IPS-NIHi11 (cell line): ENCODE results near the gene RIC8B.
A peak's percentile ranks its signal among the peaks of the same experiment; 100 is the strongest.

ENCODE experiments used
- DNase-seq: peaks from one replicate; pipeline ENCODE4 v3.0.0; 2012; ENCODE audit warnings: mixed read lengths, low spot score

RIC8B gene

DNA sequence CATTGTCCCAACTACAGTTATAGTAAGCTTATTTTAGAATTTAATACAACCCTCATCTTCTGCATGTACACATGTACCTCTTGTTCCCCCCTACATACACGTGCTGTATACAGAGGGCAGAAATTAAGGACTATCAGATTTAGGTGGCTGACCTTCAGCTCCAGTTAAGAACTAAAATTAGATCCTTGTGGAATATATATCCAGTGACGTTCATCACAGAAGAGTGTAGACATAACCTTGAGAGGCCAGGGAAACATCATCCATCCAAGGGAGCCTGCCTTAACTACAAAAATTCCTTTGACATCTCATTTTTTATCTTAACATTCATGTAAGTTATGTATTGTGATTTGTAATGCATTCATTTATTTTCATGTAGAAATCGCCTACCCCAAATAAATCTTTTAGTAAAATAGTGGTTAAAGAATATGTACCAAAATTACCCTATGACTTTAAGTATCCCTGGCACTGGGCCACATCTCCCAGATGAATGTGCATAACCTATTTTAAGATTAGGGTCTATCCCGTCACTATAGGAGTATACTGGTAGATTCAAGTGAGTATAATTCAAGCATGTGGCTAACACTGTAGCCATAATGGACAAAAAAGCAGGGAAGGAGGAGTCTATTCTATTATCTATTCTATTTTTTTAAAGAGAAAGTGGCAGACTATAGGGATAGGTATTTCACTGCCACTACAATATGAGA, 27.5 kb downstream of the RIC8B start:
- no peak for DNase-seq

GRCh38 chr12:106804668-106805067, 30.2 kb downstream of the RIC8B start:
- no peak for DNase-seq

DNA sequence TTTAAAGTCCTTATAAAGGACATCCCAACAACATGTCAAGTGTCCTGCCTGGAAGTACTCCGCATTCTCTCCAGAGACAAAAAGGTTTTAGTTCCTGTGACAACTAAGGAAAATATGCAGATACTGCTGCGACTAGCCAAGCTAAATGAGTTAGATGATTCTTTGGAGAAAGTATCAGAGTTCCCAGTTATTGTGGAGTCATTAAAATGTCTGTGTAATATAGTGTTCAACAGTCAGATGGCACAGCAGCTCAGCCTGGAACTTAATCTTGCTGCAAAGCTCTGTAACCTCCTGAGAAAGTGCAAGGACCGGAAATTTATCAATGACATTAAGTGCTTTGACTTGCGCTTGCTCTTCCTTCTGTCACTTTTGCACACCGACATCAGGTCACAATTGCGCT, 40.2 kb downstream of the RIC8B start:
- no peak for DNase-seq

DNA sequence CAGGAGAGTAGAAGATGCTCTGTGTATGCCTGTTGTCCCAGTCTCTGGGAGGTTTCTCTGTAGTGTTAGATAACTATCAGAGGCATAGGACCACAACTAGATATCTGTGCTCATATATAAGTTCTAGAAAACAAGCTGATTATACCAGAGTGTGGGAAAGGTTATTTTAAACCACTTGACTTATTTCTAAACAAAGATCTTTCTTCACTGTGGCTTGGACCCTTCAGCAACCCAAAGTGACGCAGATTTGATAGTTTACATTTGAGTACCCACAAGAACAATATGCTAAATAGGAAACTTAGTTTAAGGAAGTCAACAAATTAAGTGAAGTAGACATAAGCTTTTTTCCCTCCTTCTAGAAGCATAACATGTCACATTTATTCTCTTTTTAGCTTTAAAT, 41.3 kb downstream of the RIC8B start:
- no peak for DNase-seq

GRCh38 chr12:106816231-106816630, 41.7 kb downstream of the RIC8B start:
- no peak for DNase-seq

DNA sequence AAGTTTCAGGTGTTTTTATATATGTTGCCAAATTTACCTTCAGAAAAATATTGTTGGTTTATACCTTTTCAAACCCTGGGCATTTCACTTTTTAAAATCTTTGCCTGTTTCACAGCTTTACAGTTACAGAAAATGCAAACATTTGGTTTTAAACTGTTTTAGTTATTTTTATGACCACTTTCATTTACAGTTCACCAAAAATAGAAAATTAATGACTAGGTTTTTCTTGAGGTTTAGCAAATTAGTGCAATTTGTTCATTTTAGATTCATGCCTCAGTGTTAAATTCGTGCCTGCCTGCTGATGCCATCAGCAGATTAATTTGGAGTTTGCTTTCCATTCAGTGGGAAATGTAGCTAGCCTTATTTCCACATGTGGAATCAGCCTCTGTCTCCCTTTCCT, 45.5 kb downstream of the RIC8B start:
- no peak for DNase-seq

- peak; percentile 13 for DNase-seq
These were observed 57.2 kb downstream of the RIC8B start for GRCh38 chr12:106831699-106832098.

GRCh38 chr12:106837782-106838181, 63.3 kb downstream of the RIC8B start:
- no peak for DNase-seq

DNA sequence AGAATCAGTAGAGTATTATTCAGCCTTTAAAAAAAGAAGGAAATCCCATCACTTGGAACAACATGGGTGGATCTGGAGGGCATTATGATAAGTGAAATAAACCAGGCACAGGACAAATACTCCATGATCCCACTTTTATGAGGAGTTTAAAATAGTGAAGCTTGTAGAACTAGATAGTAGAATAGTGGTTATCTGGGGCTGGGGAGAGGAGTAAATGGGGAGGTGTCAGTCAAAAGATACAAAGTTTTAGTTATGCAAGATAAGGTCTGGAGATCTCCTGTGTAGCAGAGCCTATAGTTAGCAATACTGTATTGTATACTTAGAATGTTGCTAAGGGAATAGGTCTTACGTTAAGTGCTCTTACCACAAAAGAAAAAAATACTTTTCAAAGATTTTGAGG, 64.9 kb downstream of the RIC8B start:
- DNase-seq = no peak

GRCh38 chr12:106840243-106840642, 65.8 kb downstream of the RIC8B start:
- peak; percentile 36 for DNase-seq

DNA sequence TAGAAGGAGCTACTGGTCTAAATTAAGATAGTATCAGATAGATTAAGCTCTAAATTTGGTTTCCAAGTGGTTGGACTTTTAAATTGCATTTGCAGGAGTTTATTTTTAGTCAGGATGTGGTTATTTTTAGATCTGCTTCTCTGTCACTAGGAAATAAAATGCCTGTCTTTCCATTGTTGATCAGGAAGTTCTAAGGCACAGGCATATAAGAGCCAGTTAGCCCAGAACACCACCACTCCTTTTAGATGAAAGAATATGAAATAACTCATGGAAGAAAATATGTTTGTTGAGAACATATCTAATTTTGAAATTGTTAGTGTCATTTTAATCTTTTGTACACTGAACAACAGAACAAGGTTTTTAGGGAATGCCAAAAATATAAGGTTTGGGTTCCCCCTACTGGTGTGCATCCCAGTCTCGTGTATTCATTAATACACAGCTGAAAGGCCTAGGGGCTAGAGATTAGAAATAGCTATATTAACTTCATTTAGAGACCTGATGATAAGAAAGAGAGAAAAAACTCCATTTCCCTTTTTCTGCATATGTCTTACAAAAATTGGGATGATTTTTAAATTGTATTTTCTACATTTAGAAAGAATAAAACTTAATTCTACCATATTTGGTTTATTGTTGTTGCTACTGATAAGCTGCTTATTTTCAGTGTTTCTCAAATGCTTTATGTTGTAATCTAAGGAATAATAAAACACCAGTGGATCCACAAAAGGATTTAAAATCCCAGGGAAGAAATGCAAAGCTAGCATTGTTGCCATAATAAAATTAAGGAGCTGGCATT, 67.2 kb downstream of the RIC8B start:
- peak; percentile 34 for DNase-seq

- no peak for DNase-seq
These were observed 71.4 kb downstream of the RIC8B start for GRCh38 chr12:106845902-106846301.

- DNase-seq = no peak
These were observed 73.4 kb downstream of the RIC8B start for GRCh38 chr12:106847861-106848260.

DNA sequence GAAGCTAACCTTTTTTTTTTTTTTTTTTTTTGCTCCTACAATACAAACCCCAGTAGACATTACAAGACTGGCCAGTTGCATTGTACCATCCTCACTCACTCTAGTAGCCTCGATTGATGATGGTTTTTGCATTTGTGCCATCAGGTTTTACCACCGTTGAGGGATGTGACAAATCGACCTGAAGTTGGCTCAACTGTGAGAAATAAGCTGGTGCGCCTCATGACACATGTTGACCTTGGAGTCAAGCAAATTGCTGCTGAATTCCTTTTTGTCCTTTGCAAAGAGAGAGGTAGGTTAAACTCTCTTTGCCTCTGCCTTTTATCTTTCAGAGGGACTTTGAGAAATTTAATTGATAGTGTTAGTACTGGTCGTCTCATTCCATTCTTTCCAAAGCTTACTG, 76.8 kb downstream of the RIC8B start:
- no peak for DNase-seq

- DNase-seq = no peak
These were observed 80.2 kb downstream of the RIC8B start for GRCh38 chr12:106854723-106855122.

DNA sequence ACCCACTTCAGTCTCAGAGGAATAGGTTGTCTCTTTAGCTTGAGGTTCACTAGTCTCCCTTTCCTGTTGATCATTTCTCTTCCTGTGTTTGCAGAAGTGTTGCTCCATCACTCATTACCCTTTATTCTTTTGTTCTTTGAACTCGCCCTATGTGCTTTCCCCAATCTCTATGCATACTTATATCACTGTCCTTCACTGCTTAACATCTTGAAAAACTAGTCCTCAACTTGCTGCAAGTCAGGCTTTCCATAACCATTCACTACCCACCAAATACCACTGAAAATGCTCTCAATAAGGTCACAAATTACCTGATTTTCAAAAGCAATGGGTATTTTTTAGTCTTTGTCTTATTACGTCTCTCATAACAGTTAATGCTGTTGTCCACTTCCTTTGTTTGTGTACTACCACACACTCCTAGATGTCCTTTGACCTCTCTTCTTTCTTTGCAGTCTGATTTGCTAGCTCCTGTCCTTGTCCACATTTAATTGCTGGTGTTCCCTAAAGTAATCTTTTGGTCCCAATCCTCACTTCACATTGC, 80.8 kb downstream of the RIC8B start:
- no peak for DNase-seq

DNA sequence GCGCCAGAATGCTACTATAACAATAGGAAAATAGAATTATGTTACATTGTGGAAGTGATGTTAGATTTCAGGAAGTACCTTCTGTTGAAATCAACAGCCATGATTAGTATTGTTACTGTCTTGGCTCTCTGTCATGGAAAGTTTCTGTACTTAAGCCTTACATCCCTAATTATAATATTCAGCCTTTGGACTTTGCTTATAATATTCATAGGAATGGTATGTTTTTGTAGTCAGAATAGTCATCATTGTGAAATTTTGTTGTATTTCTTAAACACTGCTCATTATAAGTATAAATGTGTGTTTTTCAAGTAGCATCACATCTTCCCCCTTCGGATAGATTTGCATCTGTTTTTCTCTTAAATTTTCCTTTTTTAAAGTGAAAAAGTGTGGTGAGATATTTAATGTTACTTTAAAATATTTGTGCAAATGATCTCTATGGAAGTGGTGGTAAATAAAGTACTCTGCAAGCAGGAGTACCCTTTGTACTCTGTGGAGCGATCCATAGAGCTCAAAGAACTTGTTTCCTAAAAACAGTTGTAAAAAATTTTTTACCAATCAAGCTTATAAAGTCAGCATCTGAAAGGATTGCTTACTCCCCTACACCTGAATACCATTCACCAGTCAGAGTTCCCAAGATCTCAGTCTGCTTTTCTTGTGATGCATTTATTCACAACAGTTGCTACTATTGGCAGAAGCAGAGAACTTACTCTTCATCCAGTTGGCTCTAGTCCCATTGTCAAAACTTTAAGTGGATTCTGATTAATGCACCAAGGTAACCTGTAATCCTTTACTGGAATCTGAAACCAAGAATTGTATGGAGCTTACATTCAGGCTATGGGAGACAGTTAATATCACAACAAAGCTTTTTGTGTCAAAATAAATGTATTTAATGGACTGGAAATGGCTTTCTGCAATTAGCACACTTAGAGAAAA, 87.8 kb downstream of the RIC8B start:
- DNase-seq = no peak

DNA sequence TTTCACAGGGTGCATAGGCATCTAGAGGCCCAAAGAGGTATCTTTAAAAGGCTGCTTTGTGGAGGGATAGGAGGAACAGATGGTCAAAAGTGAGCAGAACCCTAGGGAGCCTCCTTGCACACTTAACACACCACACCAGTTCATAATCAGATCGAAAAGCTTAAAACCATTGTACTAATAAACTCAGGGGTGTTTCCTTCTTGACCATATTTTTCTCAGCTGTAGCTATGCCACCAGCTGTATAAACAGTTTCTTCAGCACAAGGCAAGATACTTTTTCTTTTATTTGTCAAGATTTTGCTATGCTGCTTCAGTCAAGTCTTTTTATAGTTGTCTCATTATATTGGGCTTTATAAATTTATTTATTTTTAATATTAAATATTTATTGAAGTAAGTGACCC, 88.7 kb downstream of the RIC8B start:
- no peak for DNase-seq

- peak; percentile 31 for DNase-seq
These were observed 91.2 kb downstream of the RIC8B start for GRCh38 chr12:106865683-106866082.

DNA sequence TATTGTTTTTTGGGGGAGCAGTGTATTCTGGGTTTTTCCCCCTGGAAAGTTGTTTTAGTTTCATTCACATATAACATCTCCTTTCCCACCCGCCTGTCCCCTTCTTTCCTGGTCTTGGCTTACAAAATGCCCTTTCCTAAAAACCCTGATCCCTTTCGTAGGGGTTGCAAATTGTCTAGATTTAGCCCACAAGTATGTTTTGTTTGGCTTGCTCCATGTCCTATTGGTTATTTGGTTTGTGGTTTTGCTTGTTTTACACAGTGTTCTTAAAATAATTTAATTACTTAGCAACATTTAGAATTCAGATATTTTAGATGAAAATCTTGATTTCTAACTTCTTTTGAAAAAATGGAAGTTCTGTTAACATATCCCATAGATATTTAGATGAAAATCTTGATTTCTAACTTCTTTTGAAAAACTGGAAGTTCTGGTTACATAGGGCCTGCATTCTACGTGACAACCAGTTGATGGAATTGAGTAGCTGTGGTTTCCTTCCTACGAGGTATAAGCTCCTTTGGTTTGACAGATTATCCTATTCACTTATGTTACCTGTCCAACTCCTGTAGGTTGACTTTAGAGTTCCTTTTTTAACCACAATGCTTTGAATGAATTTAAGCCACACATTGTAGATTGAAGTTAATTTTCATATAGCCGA, 92.1 kb downstream of the RIC8B start:
- DNase-seq = no peak

DNA sequence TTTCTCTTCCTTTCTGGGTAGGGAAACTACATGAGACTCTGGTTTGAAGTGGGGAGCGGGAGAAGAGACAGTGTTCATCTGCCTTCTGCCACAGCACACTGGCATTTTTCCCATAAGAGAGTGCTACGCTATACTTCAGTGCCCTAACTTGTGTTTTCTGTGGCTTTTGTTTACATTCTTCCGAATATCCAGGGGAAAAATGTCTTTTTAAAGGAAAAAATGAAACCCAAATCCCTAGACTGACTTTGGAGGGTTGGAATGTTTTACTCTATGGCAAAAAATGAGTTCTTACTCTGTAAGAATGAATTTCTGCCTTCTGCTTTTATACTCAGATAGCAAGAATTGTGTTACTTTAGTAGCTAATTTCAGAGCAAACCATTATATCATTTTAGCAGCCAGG, 93.2 kb downstream of the RIC8B start:
- DNase-seq = no peak
